H1 (cell line): Measurements from ENCODE around the gene NPTXR. TPM values are rescaled to one million over a fixed set of nuclear protein-coding genes. Genes with fewer than 3 reads are reported as not detected.

Experiments used
- BCL11A ChIP-seq, 2 experiments: IDR thresholded peaks; one replicate each; pipeline ENCODE4 v1.6.1; 2011; ENCODE audit warnings: low read depth in 2 of 2, low read length in 2 of 2, mild to moderate bottlenecking in 2 of 2
- KDM5A ChIP-seq: fragments of 200-600 bp; IDR thresholded peaks from 2 replicates; pipeline ENCODE4 v1.7.1; 2012; ENCODE audit warnings: mild to moderate bottlenecking, low read length, inconsistent platforms, mixed read lengths
- RAD21 ChIP-seq, 2 experiments: IDR thresholded peaks in 1 of 2; conservative IDR thresholded peaks in 1 of 2; 2 replicates each; pipeline ENCODE4 v1.6.1; 2011; ENCODE audit warnings: low read depth in 2 of 2, low read length in 2 of 2, improper control_type of control experiment in 1 of 2, inconsistent platforms in 1 of 2, mild to moderate bottlenecking in 1 of 2, moderate library complexity in 1 of 2
- RNF2 ChIP-seq: fragments of 200-900, 300-1000 bp; sonication (generic); IDR thresholded peaks from 2 replicates; pipeline ENCODE4 v1.7.1; 2016; ENCODE audit warnings: borderline replicate concordance, low read depth, mild to moderate bottlenecking, antibody characterized with exemption, low read length; ENCODE audit not compliant: poor library complexity, severe bottlenecking; ENCODE audit errors: missing control alignments
- SIRT6 ChIP-seq: IDR thresholded peaks from one replicate; pipeline ENCODE4 v1.7.1; 2012; ENCODE audit warnings: low read length, inconsistent platforms
- TEAD4 ChIP-seq: IDR thresholded peaks from 2 replicates; pipeline ENCODE4 v1.6.1; 2012; ENCODE audit warnings: low read depth, low read length, inconsistent platforms, mixed read lengths
- polyA plus RNA-seq, 7 experiments: library from polyadenylated mRNA; depleted of rRNA in 3 of 7; stranded (reverse) in 5 of 7; unstranded in 2 of 7; fragments of >200 nt in 5 of 7; fragments of 200-250 nt in 2 of 7; gene quantifications; 1 replicate in 5 of 7; 2 replicates in 1 of 7; 4 replicates in 1 of 7; pipeline versions ENCODE4 v1.2.1 to v1.2.3, GENCODE V29; 2011 to 2013; ENCODE audit warnings: missing spikeins in 2 of 7, mixed read lengths in 2 of 7
- total RNA-seq: library from RNA; stranded (reverse); fragmentation: NEBNext Ultra II Directional; extraction: Animal tissue kit (Norgen Biotek cat#: 25700); gene quantifications from 2 replicates; pipeline ENCODE4 v1.2.1, GENCODE V29; 2021
- TF ChIP-seq, protein P1 (sequence below): IDR thresholded peaks from 2 replicates; pipeline ENCODE4 v1.6.1; 2012; ENCODE audit warnings: low read length, inconsistent platforms
- TF ChIP-seq, protein P2 (sequence below): IDR thresholded peaks from 2 replicates; pipeline ENCODE4 v1.6.1; 2012; ENCODE audit warnings: inconsistent platforms
- TF ChIP-seq, protein P3 (sequence below): fragments of 300-600 bp; sonication (generic); IDR thresholded peaks from 2 replicates; pipeline ENCODE4 v1.7.1; 2012; ENCODE audit warnings: low read length, moderate library complexity, mild to moderate bottlenecking, inconsistent platforms; ENCODE audit not compliant: insufficient replicate concordance

Gene NPTXR
- total and polyA plus RNA-seq, 2 of the 8 experiments (the other 6 are each of a cell fraction or from before 2014, with no cell fraction given), result 3.7 to 6.4 TPM

DNA sequence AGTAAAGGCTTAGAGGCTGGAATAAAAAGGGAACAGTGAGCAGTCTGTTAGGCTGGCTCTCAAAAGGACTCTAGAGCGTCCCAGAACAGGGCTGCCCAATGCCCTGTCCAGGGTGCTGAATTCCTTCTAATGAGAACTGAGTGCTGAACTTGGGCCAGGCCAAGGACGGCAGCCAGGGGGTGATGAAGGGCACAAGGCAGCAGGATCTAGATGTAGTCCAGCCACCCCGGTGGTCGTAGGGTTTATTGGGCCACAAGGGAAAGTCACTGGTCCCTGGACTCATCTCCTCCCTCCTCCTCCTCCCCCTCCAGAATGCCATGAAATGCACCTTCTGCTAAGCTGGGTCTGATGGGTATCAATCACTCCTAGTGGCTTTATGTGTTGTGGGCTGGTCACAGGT, 19.2 kb downstream of the NPTXR start (continued):
- TF ChIP-seq BCL11A (IDR thresholded peaks at IDR 0.05; ENCODE audit: low read depth in 2 of 2, low read length in 2 of 2) (no peak), KDM5A (no peak), RNF2 (no peak), RAD21 (IDR thresholded peaks at IDR 0.05 in 1 of 2, conservative IDR thresholded peaks at IDR 0.05 in 1 of 2; ENCODE audit: low read depth in 2 of 2, low read length in 2 of 2) (peak; percentile 60 to 69), SIRT6 (no peak), TEAD4 (peak; percentile 77)
- TF ChIP-seq, protein P1, sequence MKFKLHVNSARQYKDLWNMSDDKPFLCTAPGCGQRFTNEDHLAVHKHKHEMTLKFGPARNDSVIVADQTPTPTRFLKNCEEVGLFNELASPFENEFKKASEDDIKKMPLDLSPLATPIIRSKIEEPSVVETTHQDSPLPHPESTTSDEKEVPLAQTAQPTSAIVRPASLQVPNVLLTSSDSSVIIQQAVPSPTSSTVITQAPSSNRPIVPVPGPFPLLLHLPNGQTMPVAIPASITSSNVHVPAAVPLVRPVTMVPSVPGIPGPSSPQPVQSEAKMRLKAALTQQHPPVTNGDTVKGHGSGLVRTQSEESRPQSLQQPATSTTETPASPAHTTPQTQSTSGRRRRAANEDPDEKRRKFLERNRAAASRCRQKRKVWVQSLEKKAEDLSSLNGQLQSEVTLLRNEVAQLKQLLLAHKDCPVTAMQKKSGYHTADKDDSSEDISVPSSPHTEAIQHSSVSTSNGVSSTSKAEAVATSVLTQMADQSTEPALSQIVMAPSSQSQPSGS, result no peak
- TF ChIP-seq, protein P2, sequence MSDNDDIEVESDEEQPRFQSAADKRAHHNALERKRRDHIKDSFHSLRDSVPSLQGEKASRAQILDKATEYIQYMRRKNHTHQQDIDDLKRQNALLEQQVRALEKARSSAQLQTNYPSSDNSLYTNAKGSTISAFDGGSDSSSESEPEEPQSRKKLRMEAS, result peak; percentile 41; the same call in 1 of the 2 replicates
- TF ChIP-seq, protein P3, sequence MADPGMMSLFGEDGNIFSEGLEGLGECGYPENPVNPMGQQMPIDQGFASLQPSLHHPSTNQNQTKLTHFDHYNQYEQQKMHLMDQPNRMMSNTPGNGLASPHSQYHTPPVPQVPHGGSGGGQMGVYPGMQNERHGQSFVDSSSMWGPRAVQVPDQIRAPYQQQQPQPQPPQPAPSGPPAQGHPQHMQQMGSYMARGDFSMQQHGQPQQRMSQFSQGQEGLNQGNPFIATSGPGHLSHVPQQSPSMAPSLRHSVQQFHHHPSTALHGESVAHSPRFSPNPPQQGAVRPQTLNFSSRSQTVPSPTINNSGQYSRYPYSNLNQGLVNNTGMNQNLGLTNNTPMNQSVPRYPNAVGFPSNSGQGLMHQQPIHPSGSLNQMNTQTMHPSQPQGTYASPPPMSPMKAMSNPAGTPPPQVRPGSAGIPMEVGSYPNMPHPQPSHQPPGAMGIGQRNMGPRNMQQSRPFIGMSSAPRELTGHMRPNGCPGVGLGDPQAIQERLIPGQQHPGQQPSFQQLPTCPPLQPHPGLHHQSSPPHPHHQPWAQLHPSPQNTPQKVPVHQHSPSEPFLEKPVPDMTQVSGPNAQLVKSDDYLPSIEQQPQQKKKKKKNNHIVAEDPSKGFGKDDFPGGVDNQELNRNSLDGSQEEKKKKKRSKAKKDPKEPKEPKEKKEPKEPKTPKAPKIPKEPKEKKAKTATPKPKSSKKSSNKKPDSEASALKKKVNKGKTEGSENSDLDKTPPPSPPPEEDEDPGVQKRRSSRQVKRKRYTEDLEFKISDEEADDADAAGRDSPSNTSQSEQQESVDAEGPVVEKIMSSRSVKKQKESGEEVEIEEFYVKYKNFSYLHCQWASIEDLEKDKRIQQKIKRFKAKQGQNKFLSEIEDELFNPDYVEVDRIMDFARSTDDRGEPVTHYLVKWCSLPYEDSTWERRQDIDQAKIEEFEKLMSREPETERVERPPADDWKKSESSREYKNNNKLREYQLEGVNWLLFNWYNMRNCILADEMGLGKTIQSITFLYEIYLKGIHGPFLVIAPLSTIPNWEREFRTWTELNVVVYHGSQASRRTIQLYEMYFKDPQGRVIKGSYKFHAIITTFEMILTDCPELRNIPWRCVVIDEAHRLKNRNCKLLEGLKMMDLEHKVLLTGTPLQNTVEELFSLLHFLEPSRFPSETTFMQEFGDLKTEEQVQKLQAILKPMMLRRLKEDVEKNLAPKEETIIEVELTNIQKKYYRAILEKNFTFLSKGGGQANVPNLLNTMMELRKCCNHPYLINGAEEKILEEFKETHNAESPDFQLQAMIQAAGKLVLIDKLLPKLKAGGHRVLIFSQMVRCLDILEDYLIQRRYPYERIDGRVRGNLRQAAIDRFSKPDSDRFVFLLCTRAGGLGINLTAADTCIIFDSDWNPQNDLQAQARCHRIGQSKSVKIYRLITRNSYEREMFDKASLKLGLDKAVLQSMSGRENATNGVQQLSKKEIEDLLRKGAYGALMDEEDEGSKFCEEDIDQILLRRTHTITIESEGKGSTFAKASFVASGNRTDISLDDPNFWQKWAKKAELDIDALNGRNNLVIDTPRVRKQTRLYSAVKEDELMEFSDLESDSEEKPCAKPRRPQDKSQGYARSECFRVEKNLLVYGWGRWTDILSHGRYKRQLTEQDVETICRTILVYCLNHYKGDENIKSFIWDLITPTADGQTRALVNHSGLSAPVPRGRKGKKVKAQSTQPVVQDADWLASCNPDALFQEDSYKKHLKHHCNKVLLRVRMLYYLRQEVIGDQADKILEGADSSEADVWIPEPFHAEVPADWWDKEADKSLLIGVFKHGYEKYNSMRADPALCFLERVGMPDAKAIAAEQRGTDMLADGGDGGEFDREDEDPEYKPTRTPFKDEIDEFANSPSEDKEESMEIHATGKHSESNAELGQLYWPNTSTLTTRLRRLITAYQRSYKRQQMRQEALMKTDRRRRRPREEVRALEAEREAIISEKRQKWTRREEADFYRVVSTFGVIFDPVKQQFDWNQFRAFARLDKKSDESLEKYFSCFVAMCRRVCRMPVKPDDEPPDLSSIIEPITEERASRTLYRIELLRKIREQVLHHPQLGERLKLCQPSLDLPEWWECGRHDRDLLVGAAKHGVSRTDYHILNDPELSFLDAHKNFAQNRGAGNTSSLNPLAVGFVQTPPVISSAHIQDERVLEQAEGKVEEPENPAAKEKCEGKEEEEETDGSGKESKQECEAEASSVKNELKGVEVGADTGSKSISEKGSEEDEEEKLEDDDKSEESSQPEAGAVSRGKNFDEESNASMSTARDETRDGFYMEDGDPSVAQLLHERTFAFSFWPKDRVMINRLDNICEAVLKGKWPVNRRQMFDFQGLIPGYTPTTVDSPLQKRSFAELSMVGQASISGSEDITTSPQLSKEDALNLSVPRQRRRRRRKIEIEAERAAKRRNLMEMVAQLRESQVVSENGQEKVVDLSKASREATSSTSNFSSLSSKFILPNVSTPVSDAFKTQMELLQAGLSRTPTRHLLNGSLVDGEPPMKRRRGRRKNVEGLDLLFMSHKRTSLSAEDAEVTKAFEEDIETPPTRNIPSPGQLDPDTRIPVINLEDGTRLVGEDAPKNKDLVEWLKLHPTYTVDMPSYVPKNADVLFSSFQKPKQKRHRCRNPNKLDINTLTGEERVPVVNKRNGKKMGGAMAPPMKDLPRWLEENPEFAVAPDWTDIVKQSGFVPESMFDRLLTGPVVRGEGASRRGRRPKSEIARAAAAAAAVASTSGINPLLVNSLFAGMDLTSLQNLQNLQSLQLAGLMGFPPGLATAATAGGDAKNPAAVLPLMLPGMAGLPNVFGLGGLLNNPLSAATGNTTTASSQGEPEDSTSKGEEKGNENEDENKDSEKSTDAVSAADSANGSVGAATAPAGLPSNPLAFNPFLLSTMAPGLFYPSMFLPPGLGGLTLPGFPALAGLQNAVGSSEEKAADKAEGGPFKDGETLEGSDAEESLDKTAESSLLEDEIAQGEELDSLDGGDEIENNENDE, result no peak
